ENCODE results near the gene IGF2R. TPM values are rescaled to one million over a fixed set of nuclear protein-coding genes. Genes with fewer than 3 reads are reported as not detected.

The IGF2R gene
- total RNA-seq, 2 donors from 2014 or later: 50.8 TPM

- H3K4me3 ChIP-seq: no peak overlapping the region
- no peaks in the 10 kb centered on the region for H3K9me3 ChIP-seq
- no peaks in the 10 kb centered on the region for H3K27me3 ChIP-seq
- H3K4me1 ChIP-seq: peaks cover 7% of the 10 kb centered on the region
- TF ChIP-seq POLR2A (IDR thresholded peaks at IDR 0.05) (no peak), CTCF (IDR thresholded peaks at IDR 0.05) (no peak)
- 85 to 86% methylated on average over 6 of the region's 6 CpGs for WGBS, 2 donors
- intact Hi-C loops (cut with DNase I): no loop called here
- H3K27ac ChIP-seq: no peak overlapping the region
- DNase-seq (no peak), ATAC-seq (no peak)
- H3K36me3 ChIP-seq (replicated peaks in 1 of 2; ENCODE audit: insufficient read depth in 1 of 2, low read depth in 2 of 2): peaks cover under 1 to 35% of the 10 kb centered on the region in 2 donors
Observed at GRCh38 chr6:160055813-160056212, 86.9 kb downstream of the IGF2R start.

- Histone ChIP-seq H3K27ac (peak overlapping the region in 2 of 4 donors; percentile 13 to 19), H3K27me3 (no peaks in the 10 kb centered on the region), H3K4me1 (peaks cover 7% of the 10 kb centered on the region), H3K36me3 (replicated peaks in 1 of 2; ENCODE audit: insufficient read depth in 1 of 2, low read depth in 2 of 2) (peaks cover 0 to 33% of the 10 kb centered on the region in 2 donors), H3K4me3 (no peak overlapping the region), H3K9me3 (no peaks in the 10 kb centered on the region)
- TF ChIP-seq CTCF (IDR thresholded peaks at IDR 0.05) (no peak), POLR2A (IDR thresholded peaks at IDR 0.05) (no peak)
- intact Hi-C loops (cut with DNase I): no loop called here
- peak in 1 of 4 donors; percentile 37 for DNase-seq
- WGBS, 2 donors: 50 to 66% methylated on average over 6 of the region's 6 CpGs
- no peak for ATAC-seq
Observed at GRCh38 chr6:160057080-160057479, 88.2 kb downstream of the IGF2R start.

- DNase-seq (peak in 1 of 4 donors; percentile 11), ATAC-seq (no peak)
- peaks cover 0 to 44% of the 10 kb centered on the region in 2 donors for H3K36me3 ChIP-seq (replicated peaks in 1 of 2; ENCODE audit: insufficient read depth in 1 of 2, low read depth in 2 of 2)
- no peaks in the 10 kb centered on the region for H3K9me3 ChIP-seq
- H3K4me3 ChIP-seq: no peak overlapping the region
- no peak for TF ChIP-seq CTCF (IDR thresholded peaks at IDR 0.05)
- no peak for TF ChIP-seq POLR2A (IDR thresholded peaks at IDR 0.05)
- no peaks in the 10 kb centered on the region for H3K27me3 ChIP-seq
- 36 to 44% methylated on average over 6 of the region's 6 CpGs for WGBS, 2 donors
- peak overlapping the region in 3 of 4 donors; percentile 10 to 43 (median 14) for H3K27ac ChIP-seq
- intact Hi-C loops (cut with DNase I): no loop called here
- H3K4me1 ChIP-seq: peaks cover 7% of the 10 kb centered on the region
Observed at GRCh38 chr6:160058603-160059215, 89.8 kb downstream of the IGF2R start.

- Histone ChIP-seq H3K27me3 (no peaks in the 10 kb centered on the region), H3K27ac (no peak overlapping the region), H3K36me3 (replicated peaks in 1 of 2; ENCODE audit: insufficient read depth in 1 of 2, low read depth in 2 of 2) (peaks cover 0 to 49% of the 10 kb centered on the region in 2 donors), H3K4me1 (peaks cover 7% of the 10 kb centered on the region), H3K4me3 (no peak overlapping the region), H3K9me3 (no peaks in the 10 kb centered on the region)
- intact Hi-C loops (cut with DNase I): no loop called here
- ATAC-seq (no peak), DNase-seq (no peak)
- WGBS, 2 donors: 93 to 95% methylated on average over 10 to 11 of the region's 11 CpGs
- TF ChIP-seq CTCF (IDR thresholded peaks at IDR 0.05): no peak
- TF ChIP-seq POLR2A (IDR thresholded peaks at IDR 0.05): no peak
Observed at GRCh38 chr6:160060221-160060620, 91.3 kb downstream of the IGF2R start.

- H3K27me3 ChIP-seq: no peaks in the 10 kb centered on the region
- no peaks in the 10 kb centered on the region for H3K9me3 ChIP-seq
- ATAC-seq: no peak
- WGBS, 2 donors: 96 to 100% methylated on average over 4 of the region's 4 CpGs
- no peak for DNase-seq
- H3K4me1 ChIP-seq: peaks cover 7% of the 10 kb centered on the region
- intact Hi-C loops (cut with DNase I): no loop called here
- H3K36me3 ChIP-seq (replicated peaks in 1 of 2; ENCODE audit: insufficient read depth in 1 of 2, low read depth in 2 of 2): peaks cover 0 to 50% of the 10 kb centered on the region in 2 donors
- H3K27ac ChIP-seq: no peak overlapping the region
- TF ChIP-seq CTCF (IDR thresholded peaks at IDR 0.05) (no peak), POLR2A (IDR thresholded peaks at IDR 0.05) (no peak)
- no peak overlapping the region for H3K4me3 ChIP-seq
Observed at GRCh38 chr6:160060920-160061447, 92.1 kb downstream of the IGF2R start.
